ENCODE measurements around the gene GPR75.

GPR75 gene

GRCh38 chr2:53859206-53860181 lies at the start of gene GPR75:
Gene GPR75 (minus strand): TSS chr2:53859967. CDS start chr2:53854756, 5,211 bp downstream.
- DNase-seq, result no peak

- DNase-seq, result no peak
These were observed 47.8 kb upstream of the GPR75 start for GRCh38 chr2:53907582-53907981.

DNA sequence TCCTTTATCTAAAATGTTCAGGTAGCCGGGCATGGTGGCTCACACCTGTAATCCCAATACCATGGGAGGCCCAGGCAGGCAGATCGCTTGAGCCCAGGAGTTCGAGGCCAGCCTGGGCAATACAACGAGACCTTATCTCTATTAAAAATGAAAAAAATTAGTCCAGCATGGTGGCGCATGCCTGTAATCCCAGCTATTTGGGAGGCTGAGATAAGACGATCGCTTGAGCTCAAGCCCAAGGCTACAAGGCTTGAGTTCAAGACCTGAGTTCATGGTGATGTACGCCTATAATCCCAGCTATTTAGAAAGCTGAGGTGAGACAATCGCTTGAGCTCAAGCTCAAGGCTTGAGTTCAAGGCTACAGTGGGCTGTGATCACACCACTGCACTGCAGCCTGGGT lies 45.6 kb upstream of the GPR75 start:
- no peak for DNase-seq

GRCh38 chr2:53903011-53903410 lies 43.2 kb upstream of the GPR75 start:
- no peak for DNase-seq

- DNase-seq, result no peak
These were observed 41.4 kb upstream of the GPR75 start for GRCh38 chr2:53901192-53901591.

- no peak for DNase-seq
These were observed 37.1 kb upstream of the GPR75 start for GRCh38 chr2:53896864-53897263.

GRCh38 chr2:53886406-53887280 lies 26.9 kb upstream of the GPR75 start:
- no peak for DNase-seq

- DNase-seq, result no peak
These were observed 25.1 kb upstream of the GPR75 start for GRCh38 chr2:53884883-53885282.

GRCh38 chr2:53881986-53882385 lies 22.2 kb upstream of the GPR75 start:
- DNase-seq, result no peak

GRCh38 chr2:53881360-53881759 lies 21.6 kb upstream of the GPR75 start:
- no peak for DNase-seq

GRCh38 chr2:53880756-53881155 lies 21.0 kb upstream of the GPR75 start:
- no peak for DNase-seq

- no peak for DNase-seq
These were observed 17.8 kb upstream of the GPR75 start for GRCh38 chr2:53877556-53877955.

DNA sequence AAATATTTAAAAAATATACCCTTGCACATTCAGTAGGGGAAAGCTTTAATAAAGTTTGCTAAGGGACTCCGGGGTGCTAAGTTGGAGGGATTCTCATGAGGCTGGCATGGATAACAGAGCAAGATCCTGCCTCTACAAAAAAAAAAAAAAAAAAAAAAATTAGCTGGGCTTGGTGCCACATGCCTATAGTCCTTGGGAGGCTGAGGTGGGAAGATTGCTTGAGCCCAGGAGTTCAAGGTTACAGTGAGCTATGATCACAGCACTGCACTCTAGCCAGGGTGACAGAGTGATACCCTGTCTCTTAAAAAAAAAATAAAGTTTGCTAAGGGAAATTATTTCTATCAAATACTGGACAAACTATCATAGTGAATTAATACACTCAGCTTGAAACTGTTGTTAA lies 17.3 kb upstream of the GPR75 start:
- no peak for DNase-seq

- no peak for DNase-seq
These were observed 14.7 kb upstream of the GPR75 start for GRCh38 chr2:53874401-53874950.

GRCh38 chr2:53867773-53868172 lies 8.0 kb upstream of the GPR75 start:
- no peak for DNase-seq

DNA sequence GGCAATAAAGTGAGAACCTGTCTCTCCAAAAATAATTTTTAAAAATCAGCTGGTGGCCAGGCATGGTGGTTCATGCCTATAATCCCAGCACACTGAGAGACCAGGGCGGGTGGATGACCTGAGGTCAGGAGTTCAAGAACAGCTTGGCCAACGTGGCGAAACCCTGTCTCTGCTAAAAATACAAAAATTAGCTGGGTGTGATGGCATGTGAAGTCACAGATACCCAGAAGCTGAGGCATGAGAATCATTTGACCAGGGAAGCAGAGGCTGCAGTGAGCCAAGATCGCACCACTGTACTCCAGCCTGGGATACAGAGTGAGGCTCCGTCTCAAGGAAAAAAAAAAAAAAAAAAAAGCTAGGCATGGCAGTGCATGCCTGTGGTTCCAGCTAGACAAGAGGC lies 7.4 kb upstream of the GPR75 start:
- no peak for DNase-seq

DNA sequence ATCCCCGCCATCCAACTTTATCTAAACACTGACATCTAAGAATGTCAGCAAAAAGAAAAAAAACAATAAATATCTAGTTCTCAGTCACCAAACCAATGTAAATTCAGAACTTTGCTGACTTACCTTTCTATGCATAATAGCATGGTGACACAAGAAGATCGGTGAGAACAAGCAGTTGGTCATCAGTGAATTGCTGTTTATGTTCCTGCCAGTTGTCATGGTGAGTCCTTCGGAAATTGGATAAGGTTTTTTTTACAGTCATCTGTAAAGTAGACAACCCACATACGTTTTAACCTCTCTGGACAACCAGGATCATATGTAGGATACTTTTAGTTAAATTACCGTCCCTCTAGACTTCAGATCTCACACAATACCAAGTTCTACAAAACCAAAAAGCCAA lies 6.2 kb upstream of the GPR75 start:
- no peak for DNase-seq

- no peak for DNase-seq
These were observed 5.5 kb upstream of the GPR75 start for GRCh38 chr2:53865264-53865663.

DNA sequence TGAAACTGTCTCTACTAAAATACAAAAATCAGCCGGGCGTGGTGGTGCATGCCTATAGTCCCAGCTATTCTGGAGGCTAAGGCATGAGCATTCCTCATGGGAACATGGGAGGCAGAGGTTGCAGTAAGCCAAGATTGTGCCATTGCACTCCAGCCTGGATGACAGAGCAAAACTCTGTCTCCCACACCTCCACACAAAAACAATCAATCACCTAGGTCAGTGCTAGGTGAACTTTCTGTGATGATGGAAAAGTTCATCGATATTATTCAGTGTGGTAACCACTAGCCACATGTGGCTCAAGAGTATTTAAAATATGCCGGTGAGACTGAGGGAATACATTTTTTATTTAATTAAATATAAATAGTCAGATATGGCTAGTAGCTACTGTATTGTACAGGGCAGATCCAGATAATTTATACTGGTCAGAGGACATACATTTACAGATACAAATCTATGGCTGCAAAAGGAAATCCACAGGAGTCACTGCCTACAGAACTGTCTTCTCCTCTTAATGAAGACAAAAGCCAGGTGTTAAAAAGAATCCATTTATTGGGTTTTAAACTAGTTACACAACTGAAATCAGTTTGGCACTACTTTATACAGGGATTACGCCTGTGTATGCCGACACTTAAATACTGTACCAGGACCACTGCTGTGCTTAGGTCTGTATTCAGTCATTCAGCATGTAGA lies 3.9 kb upstream of the GPR75 start:
- no peak for DNase-seq

DNA sequence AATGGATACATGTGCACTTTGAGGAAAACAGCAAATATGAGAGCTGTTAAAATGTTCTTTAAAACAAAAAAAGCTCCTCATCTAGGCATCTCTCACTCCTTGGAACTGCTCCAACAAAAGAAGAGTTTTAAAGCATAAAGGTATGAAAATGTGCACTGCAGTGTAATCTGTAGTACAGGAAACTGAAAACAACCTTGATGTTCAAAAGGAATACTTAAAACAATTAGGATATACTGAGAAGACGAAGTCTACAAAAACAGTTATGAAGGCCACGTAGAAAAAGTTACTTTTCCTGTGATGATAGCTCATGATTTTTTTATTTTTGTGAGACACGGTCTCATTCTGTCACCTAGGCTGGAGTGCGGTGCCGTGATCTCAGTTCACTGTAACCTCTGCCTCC lies 2.1 kb upstream of the GPR75 start:
- no peak for DNase-seq

GRCh38 chr2:53856272-53856671 lies 3.5 kb downstream of the GPR75 start:
- DNase-seq, result no peak

DNA sequence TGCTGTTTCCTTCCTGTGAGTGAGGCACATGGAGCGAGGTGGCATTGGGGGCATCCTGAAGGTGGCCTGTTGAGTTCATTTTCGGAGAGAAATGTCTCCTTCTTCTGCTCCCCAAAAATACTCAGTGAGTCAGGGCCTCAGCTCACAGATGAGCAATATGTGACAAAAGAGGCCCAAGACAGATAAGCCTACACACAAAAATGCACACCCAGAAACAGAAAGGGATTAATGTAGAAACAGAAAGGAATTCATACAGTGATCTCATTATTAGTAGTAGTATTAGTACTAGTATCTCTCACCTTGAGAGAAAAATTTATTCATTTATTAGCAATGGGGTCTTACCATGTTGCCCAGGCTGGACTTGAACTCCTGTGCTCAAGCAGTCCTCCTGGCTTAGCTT lies 5.1 kb downstream of the GPR75 start:
- no peak for DNase-seq

- DNase-seq, result no peak
These were observed 7.2 kb downstream of the GPR75 start for GRCh38 chr2:53852532-53852931.
